ENCODE data around the gene G6PC3. TPM values are rescaled to one million over a fixed set of nuclear protein-coding genes. Genes with fewer than 3 reads are reported as not detected.

G6PC3 gene
- total RNA-seq, 1 experiment from 2014 or later: 22.8 TPM

DNA sequence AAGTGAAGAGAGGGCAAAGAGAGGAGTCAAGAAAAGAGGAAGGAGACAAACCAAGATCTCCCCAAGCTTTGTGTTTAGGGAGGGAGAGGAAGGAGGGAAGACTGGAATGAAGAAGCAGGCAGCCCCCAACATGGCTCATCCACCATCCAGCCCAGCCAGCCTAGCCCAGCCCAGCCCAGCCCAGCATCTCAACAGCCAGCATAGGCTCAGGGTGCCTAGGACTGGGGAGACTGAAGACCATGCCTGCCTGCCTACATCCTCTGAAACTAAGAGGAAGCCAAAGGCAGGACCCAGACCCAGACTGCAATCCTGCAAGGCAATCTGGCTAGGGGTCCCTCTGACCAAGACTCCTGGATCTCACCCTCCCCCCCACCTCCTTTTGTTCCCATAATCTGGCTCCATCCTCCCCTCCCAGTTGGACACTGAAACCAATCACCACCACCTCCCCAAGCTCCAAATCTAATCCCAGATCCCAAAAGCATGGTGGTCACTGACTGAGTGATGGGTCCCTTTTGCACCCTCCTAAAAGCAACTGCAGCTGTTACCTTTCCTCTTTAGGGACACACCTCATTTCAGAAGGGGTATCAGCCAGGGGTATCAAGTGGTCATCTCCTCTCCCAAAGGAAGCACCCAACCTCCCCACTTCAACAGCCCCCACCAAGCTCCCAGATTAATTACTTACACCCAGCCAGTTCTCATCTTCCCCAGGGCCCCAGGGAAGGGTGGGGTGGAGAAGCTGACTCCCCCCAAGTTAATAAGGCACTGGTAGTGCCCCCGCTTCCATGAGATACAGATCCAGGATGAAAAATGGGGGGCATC lies 51.7 kb downstream of the G6PC3 start:
- Histone ChIP-seq H3K27me3 (no peaks in the 10 kb centered on the region), H3K4me3 (peak overlapping the region; percentile 61), H3K9me3 (no peaks in the 10 kb centered on the region), H3K36me3 (no peaks in the 10 kb centered on the region)
- DNase-seq: no peak

DNA sequence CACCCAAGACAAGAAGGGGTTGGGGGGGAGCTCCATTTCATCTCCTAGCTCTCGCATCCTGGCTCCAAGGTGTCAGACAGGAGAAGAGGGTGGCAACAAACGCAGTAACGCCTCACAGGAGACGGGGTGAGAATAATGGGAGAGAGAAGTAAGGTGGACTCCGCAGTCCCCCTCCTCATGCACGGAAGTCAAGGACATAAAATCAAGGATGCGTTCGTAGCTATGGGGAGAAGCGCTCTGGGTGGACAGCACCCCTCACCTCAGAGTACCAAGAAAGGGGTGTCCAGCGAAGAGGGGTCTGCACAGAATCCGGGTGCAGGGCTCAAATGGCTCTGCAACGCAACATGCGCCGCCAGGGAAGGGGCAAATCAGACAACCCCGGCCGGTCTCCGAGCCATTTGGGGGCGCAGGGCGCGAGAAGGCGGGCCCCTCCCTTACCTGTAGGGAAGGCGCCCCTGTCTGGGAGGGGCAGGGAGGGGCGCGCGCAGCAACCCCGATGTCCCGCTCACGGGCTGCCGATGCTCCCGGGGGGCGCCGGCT lies 52.4 kb downstream of the G6PC3 start:
- Histone ChIP-seq H3K27me3 (no peaks in the 10 kb centered on the region), H3K36me3 (no peaks in the 10 kb centered on the region), H3K9me3 (no peaks in the 10 kb centered on the region), H3K4me3 (peak overlapping the region; percentile 61)
- no peak for DNase-seq

DNA sequence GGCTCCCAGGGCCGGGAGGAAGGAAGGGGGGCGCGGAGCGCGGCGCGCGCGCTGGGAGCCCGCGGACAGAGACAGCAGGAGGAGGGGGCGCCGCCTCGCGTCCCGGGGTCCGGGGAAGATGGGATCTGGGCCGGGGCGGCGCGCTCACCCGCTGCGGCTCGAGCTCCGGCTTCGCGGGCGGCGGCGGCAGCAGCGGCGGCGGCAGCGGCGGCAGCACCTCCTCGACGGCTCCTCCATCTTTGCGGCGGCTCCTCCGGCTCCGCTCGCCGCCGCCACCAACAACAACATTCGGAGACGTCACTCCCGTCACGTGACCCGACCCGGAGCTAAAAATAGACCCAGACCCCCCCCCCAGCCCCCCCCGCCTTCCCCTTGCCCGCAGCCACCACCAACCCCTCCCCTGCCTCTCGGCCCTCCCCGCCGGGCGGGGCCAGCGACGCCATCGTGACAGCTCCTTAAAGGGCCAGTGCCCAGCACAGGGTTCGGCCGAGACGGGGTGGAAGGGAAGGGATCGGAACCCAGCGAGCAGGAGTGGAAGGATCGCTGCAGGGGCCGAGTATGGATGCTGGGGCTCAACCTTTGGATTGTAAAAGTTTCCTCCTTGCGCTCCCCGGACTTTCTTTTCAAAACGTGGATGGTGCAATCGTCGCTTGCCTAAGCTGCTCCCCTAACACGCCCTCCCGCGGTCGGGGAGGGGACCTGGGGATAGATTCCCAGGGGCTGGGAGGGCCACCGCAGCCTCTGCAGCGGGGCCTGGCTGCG lies 53.0 kb downstream of the G6PC3 start, which contains the start of gene HDAC5:
TSS of gene HDAC5 (minus strand) at position 286 of the 762 bp plus-strand sequence. CDS start 6,126 bp downstream, outside the sequence.
- no peaks in the 10 kb centered on the region for H3K27me3 ChIP-seq
- peak; percentile 96 for DNase-seq

DNA sequence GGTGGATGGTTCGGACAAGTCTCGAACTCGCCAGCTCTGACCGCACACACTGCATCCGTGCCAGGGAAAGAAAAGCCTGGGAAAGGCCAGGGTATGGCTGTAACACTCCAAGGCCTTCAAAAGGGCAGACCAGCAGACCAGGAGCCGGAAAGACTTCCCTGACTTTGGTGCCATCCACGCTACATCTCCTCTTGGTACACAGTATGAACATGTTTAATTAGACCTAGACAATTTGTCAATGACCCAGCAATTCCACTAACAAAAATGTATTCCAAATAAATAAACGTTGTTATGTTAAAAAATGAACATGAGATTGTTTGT lies 53.5 kb downstream of the G6PC3 start:
- no peak for DNase-seq
- H3K36me3 ChIP-seq: no peaks in the 10 kb centered on the region
- H3K27me3 ChIP-seq: no peaks in the 10 kb centered on the region
- H3K9me3 ChIP-seq: no peaks in the 10 kb centered on the region
- H3K4me3 ChIP-seq: peak overlapping the region; percentile 61

More for the DNA sequence above, 53.0 kb downstream of the G6PC3 start, which contains the start of gene HDAC5:
- H3K4me3 ChIP-seq: peak within 1 kb of the TSS; percentile 61
- no peaks in the 10 kb centered on the region for H3K36me3 ChIP-seq
- H3K9me3 ChIP-seq: no peaks in the 10 kb centered on the region

Other genes with a start within 250 kb of the G6PC3 start
- 3.9 and 4.4 TPM in 2 replicates for gene MPP3, start 237.6 kb upstream of the G6PC3 start, total RNA-seq (2014; rRNA removed; shearing (Covaris generic); ENCODE audit: low replicate concordance)
- gene CD300LG, start 223.6 kb upstream of the G6PC3 start, total RNA-seq (2014; rRNA removed; shearing (Covaris generic); ENCODE audit: low replicate concordance): not detected in 2 replicates
- gene MPP2, start 163.2 kb upstream of the G6PC3 start, total RNA-seq (2014; rRNA removed; shearing (Covaris generic); ENCODE audit: low replicate concordance): 1.0 and 3.7 TPM in 2 replicates
- gene PPY, start 128.3 kb upstream of the G6PC3 start, total RNA-seq (2014; rRNA removed; shearing (Covaris generic); ENCODE audit: low replicate concordance): not detected in 2 replicates
- gene PYY, start 116.8 kb upstream of the G6PC3 start, total RNA-seq (2014; rRNA removed; shearing (Covaris generic); ENCODE audit: low replicate concordance): not detected in 2 replicates
- gene NAGS, start 66.1 kb upstream of the G6PC3 start, total RNA-seq (2014; rRNA removed; shearing (Covaris generic); ENCODE audit: low replicate concordance): 1.4 TPM in 1 of 2 replicates, not detected in the other
- 33.2 and 56.8 TPM in 2 replicates for gene TMEM101, start 55.8 kb upstream of the G6PC3 start, total RNA-seq (2014; rRNA removed; shearing (Covaris generic); ENCODE audit: low replicate concordance)
- 107 and 128 TPM in 2 replicates for gene LSM12, start 4.1 kb upstream of the G6PC3 start, total RNA-seq (2014; rRNA removed; shearing (Covaris generic); ENCODE audit: low replicate concordance)
- 31.9 and 50.4 TPM in 2 replicates for gene HDAC5, start 52.9 kb downstream of the G6PC3 start, total RNA-seq (2014; rRNA removed; shearing (Covaris generic); ENCODE audit: low replicate concordance)
- gene HROB, start 71.2 kb downstream of the G6PC3 start, total RNA-seq (2014; rRNA removed; shearing (Covaris generic); ENCODE audit: low replicate concordance): 3.8 and 6.5 TPM in 2 replicates
- not detected in 2 replicates for gene ASB16, start 100.0 kb downstream of the G6PC3 start, total RNA-seq (2014; rRNA removed; shearing (Covaris generic); ENCODE audit: low replicate concordance)
- gene TMUB2, start 116.2 kb downstream of the G6PC3 start, total RNA-seq (2014; rRNA removed; shearing (Covaris generic); ENCODE audit: low replicate concordance): 18.5 and 39.9 TPM in 2 replicates
- gene ATXN7L3, start 129.1 kb downstream of the G6PC3 start, total RNA-seq (2014; rRNA removed; shearing (Covaris generic); ENCODE audit: low replicate concordance): 37.0 and 53.2 TPM in 2 replicates
- 51.2 and 64.2 TPM in 2 replicates for gene UBTF, start 148.9 kb downstream of the G6PC3 start, total RNA-seq (2014; rRNA removed; shearing (Covaris generic); ENCODE audit: low replicate concordance)
- gene SLC4A1, start 197.4 kb downstream of the G6PC3 start, total RNA-seq (2014; rRNA removed; shearing (Covaris generic); ENCODE audit: low replicate concordance): not detected in 2 replicates
- gene RUNDC3A, start 237.9 kb downstream of the G6PC3 start, total RNA-seq (2014; rRNA removed; shearing (Covaris generic); ENCODE audit: low replicate concordance): not detected in 2 replicates